HG02678 (cell line): Measurements from ENCODE around the gene SEC62.
"Not testable (repeated sequence)": the region's sequence is repeated elsewhere in the genome, so short reads cannot be mapped to it uniquely, and the experiment has no call there.

Experiments
- ATAC-seq: cut with Tn5 transposase; IDR thresholded peaks from one replicate; pipeline ENCODE4 v1.9.1; 2021; ENCODE audit warnings: mild to moderate bottlenecking, moderate library complexity; ENCODE audit not compliant: unreplicated experiment

The SEC62 gene

DNA sequence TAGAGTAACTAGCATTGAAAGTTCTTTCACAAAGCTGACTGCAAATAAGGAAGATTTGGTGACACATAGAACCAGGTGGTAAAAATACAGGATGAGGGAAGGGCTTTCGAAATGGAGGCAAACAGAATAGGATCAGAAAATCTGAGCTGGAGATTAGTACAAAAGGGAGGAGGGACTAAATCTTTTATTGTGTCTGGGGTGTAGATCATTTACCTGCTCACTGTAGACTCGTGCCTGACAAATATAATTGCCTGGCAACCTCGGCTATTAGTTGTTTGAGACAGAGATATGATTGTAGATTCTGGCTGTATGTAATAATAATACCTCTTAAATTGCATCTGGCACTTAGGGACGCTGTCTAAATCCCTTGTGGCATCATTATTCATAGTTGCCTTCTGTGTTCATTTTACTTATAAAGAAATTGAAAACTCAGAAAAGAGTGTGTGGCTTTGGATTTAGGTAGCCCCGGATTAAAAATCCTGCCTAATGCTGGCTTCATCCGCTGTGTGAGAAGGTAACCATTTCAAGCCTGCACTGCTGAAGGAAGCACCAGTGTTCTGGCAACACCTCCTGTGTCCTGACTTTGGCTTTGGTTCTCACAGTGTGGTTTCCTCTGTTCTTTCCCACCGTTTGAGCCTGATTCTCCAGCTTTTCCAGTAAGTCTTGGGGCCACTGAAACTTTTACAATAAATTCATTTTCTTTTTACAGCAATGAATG lies 46.2 kb downstream of the SEC62 start:
- no peak for ATAC-seq

GRCh38 chr3:170016057-170016456 lies 49.5 kb downstream of the SEC62 start:
- no peak for ATAC-seq

- not testable (repeated sequence) for ATAC-seq
These were observed 52.7 kb downstream of the SEC62 start for GRCh38 chr3:170019306-170019705.

DNA sequence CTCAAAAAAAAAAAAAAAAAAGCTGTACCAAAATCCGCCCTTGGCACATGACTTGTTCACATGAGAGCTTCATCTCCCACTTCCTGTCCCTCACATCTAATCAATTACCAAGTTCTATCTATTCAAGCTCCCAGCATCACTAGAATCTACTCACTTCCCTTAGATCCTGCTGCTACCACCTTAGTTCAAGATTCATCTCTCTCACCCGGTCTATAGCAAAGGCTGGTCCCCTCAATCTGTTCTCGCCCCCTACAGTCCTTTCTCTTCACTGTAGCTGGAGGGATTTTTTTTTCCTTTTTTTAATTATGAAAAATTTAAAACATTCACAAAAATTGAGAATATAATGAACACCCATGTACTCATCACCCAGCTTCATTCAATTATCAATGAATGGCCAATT lies 54.5 kb downstream of the SEC62 start:
- ATAC-seq, result no peak

- ATAC-seq, result no peak
These were observed 55.7 kb downstream of the SEC62 start for GRCh38 chr3:170022336-170022735.

DNA sequence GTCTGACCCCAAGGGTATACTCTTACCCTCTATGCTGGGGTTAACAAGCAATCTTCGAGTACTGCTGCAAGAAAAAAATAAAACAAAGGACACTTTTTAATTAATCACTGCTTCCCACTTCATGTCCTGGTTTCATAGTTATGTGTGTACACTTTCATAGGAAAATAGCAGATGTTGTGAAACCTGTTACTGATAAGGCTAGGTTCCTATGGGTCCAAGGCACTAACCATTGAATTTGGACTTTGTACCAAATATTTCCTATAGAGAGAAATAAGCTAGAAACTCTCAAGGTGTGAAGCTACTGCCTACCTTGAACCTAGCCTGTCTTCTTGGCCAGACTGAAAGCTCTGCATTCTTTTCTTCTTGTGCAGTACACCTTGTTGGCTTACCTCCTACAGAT lies 56.6 kb downstream of the SEC62 start:
- no peak for ATAC-seq

GRCh38 chr3:170024581-170024980 lies 58.0 kb downstream of the SEC62 start:
- no peak for ATAC-seq

DNA sequence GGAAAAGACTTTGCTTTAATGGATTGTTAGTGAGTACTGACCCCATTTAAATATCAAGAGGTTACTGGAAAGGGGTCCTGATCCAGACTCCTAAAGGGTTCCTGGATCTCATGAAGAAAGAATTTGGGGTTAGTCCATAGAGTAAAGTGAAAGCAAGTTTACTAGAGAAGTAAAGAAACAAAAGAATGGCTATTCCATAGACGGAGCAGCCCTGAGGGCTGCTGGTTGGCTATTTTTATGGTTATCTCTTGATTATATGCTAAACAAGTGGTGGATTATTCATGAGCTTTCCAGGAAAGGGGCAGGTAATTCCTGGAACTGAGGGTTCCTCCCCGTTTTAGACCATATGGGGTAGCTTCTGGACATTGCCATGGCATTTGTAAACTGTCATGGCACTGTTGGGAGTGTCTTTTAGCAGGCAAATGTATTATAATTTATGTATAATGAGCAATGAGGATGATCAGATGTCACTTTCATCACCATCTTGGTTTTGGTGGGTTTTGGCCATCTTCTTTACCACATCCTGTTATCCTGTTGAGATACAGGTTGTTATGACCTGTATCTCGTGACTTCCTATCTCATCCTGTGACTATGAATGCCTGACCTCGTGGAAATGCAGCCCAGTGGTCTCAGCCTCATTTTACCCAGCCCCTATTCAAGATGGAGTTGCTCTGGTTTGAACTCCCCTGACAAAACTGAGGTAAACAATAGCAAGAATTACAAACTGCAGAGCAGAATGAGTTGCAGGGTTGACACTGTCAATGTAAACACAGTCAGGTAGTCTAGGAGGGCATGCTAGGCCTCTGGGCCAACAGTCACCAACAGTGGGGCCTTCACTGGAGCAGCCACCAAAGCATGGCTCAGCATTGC lies 60.9 kb downstream of the SEC62 start:
- ATAC-seq, result no peak

DNA sequence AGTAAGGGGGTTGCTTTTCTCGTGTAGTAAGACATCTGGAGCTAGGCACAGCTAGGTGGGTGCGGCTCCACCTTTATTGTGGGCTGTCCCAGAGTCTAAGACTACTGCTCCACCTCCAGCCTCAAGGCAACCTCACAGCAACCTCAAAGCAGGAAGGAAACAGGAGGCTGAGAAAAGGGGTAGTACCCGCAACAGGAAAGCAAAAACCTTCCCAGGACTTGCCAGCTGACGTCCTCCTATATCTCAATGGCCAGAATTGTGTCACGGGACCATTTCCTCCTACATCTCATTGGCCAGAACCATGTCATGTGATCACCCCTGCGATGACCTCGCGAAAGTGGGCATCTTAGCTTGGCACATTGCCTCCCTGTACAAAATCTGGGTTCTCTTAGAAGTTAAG lies 66.9 kb downstream of the SEC62 start:
- ATAC-seq, result no peak

DNA sequence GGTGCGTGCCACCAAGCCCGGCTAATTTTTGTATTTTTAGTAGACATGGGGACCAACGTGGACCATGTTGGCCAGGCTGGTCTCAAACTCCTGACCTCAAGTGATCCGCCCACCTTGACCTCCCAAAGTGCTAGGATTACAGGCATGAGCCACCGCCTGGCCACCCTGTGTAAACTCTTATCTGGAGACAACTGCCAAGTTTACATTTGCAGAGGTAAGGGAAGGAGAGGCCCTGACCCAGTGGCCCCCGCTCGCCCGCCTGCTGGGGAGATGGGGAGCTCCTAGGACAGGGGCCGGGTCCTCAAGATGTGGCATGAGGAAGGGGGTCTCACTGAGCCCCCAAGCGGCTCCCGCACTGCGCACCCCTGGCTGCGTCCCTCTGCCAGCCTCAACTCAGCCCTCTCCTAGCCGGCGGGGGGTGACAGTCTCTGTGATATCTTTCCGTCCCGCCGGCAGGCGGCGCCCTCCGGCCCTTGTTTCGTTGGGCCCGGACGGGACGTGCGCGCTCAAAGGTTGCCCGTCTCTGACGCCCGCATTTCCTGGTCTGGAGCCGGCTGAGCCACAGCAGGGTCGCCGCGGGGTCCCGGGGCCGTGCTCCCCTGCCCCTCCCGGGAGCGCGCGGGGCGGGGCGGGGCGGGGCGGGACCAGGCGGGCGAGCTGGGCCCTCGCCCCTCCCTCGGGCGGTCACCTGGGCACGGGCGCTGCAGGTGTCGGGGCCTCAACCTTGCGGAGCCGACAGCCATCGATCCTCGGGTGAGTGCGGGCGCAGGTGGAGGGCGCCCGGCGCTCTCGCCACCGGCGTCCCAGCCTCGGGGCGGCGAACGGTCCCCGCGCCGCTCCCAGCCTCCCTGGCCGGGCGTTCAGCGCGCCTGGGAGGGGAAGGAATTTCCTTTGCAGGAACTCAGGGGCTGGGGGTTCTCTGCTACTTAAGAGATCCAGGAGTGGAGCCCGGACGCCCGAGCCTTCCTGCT lies 71.1 kb downstream of the SEC62 start, which contains the start of gene GPR160:
Gene GPR160, plus strand, starts transcription at position 533 of the 971 bp plus-strand sequence. CDS start 45,978 bp downstream, outside the sequence.
- peak; percentile 84 for ATAC-seq

DNA sequence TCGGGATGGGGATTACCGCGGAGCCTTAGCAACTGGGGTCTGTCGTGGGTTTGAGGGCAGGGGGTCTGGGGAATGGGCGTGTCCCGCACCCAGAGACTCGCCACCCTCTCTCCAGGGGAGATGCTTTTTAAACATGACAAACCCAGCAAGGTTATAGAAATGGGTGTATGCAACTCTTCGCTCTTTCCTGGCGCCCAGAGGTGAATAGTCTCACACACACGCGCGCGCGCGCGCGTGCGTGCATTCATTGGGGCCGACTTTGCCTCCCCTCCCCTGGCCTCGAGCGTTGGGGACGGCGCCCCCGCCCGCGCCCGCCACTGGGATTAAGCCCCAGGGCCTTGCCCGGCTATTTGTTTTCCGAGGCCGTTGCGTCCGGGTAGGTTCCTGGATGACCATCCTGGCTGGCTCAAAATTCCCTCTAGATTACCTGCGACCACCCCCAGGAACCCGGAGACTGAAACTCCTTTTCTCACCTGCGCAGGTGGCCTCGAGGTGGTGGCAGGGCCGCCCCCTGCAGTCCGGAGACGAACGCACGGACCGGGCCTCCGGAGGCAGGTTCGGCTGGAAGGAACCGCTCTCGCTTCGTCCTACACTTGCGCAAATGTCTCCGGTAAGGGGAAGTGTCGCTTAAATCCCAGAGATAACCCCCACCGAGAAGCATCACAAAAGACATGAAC lies 72.0 kb downstream of the SEC62 start:
- no peak for ATAC-seq

DNA sequence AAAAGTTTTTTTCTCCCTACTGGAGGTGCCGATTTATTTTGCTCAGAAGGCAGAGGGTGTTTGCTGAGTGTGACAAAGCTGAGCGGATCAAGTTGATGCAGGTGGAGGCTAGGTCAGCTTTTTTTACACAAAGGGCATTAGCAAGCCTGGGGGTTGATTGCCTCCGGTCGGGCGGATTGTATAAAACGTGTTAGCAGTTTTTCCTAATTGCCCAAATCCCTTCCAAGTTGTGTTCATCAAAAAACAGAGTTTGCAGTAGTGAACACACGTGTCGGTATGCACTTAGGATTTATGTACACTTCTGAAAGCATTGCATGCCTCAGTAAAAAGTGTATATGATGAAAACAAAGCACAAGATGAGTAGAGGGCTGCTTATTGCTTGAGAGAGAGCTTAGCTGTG lies 73.8 kb downstream of the SEC62 start:
- ATAC-seq, result no peak

DNA sequence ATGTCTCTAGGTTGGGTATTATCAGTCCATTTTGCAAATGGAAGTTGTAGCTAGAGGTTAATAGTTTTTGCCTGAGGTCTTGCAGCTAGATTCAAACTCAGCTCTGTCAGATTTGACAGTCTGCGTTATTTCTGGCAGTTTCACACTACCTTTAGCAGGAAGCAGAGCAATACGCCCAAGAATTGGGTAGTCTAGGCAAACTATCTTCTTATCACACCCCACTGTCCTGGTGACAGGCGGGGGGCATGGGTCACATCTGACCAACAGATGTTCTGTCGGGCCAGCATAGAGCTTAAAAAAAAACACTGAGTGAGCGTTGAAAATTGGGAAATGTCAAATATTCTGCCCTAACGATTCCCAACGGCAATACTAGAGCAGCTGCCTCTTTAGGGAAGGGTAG lies 76.9 kb downstream of the SEC62 start:
- ATAC-seq, result no peak

DNA sequence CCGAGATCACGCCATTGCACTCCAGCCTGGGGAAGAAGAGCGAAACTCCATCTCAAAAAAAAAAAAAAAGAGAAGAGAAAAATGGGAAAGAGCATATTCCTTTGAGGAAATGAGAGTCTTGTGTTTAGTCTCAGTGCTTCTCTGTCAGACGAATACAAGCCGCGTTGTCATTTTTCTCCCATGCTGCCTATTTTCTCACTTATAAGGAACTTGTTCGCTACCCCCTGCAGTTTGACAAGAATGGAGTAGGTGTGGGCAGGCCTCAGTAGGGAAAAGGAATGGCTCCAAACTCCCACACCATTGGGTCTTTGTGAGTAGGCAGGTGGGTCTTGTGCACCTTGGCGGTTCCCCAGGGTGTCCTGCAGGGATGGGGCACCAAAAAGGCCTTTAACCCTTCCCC lies 77.7 kb downstream of the SEC62 start:
- ATAC-seq, result no peak

DNA sequence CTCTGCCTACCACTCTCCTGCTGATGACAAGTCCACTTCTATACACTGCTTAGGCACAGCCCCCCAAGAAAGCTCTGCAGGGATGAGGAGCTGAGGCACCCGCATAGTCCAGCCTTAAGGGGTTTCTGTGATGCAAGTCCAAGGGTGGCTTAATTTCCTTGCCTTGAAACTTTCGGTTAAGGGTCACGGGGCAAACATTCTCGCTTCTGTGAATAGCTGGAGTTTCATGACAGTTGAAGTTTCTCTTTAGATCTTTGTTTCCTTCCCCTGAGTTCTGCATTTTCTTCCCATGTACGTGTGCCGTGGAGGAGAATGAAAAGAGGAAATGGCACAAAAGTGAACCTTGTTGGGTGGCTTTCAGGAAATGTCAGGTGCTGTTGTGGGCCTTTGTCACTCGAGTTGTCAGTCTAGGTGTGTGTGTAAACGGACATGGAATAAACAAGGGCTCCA lies 78.2 kb downstream of the SEC62 start:
- peak; percentile 82 for ATAC-seq

- ATAC-seq, result no peak
These were observed 79.9 kb downstream of the SEC62 start for GRCh38 chr3:170046269-170047132.

DNA sequence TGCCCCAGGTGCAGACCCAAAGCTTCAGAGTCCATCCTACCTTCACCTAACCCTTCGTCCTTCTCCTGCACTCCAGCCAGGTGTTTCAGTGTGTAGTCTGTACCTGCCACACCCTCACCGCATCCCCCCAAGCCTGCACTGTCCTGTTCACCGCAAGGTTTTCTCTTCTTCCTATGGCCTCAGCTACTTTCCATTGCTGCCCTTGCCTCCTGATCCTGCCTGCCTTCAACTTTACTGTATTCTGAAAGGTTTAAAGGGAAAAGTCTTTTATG lies 80.5 kb downstream of the SEC62 start:
- no peak for ATAC-seq
